Activated T-cell treated with anti-CD3 and anti-CD28 coated beads for 24 hours (primary cell): Measurements from ENCODE around the gene SLC41A3.
A peak's percentile ranks its signal among the peaks of the same experiment; 100 is the strongest.
"Not testable (repeated sequence)": the region's sequence is repeated elsewhere in the genome, so short reads cannot be mapped to it uniquely, and the experiment has no call there.

Experiments used
- DNase-seq: peaks from one replicate; pipeline ENCODE4 v3.0.0-alpha.2; 2020; ENCODE audit warnings: low read depth

SLC41A3 gene

DNA sequence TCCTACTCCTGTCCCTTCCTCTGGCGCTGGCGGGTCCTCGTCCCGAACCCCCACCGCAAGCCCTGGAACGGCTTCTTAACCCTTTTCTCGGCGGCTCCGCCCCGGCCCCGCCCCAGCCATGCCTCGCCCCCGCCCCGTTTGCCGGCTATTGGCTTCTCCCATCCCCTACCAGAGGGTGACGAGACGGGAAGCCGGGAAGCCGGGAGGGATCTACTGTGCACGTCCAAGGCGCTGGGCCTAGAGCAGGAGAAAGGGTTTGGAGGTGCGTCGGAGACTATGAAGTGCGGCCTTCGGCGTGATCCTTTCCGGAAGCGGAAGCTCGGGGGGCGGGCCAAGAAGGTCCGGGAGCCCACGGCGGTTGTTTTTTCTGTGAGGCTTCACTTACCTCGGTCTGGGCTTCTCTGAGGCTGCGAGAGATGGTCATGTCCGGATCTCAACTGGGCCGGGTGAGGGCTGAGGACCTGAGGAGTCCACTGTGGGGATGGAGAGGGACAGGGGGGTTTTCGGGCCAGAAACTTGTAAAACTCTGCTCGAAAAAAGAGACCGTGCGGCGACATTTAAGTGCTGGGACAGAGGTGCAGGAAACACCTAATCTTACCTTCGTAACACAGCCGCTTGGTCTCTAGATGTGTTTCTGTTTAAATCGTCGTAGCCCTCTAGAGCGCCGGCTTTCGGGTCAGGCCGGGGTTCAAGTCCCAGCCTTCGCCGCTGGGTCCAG lies 93.5 kb downstream of the SLC41A3 start:
- DNase-seq = peak; percentile 69

GRCh38 chr3:125984951-125985350 lies 99.0 kb downstream of the SLC41A3 start:
- not testable (repeated sequence) for DNase-seq

DNA sequence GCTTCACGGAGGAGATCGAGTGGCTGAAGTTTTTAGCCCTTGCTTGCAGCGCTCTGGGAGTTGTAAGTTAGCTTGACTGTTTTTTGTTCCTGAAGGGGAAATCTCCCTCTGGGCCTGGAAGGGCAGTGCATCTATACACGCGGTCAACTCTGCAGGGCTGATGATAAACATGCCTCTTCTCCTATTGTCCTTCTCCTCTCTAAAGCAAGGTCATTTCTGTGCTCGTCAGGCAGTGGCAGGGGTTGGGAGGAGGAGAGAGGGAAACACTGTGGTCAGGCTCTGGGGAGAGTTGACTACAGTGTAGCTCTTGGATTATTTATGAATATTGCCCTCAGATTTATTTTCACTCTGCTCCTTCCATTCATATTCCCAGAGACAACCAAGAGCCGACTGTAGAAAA lies 106.8 kb downstream of the SLC41A3 start:
- not testable (repeated sequence) for DNase-seq

DNA sequence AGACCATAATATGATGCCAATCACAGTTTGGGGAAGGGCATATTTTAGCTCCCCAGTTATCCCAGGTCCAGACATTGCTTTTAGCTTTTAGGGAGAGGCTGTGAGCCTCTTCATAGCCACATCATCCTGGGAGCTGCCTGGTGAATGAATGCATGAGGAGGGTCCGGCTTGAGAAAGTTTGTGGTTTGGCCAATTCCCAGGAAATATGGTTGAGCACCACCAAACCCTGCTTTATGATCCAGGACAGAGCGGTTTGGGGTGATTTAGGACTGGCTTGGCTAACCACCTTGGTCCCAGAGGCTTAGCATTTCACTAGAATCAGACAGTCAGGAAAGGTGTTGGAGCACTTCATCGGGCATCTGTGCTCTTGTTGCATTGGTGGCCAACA lies 107.9 kb downstream of the SLC41A3 start:
- not testable (repeated sequence) for DNase-seq

GRCh38 chr3:125975245-125976002 lies 108.5 kb downstream of the SLC41A3 start:
- not testable (repeated sequence) for DNase-seq

GRCh38 chr3:125971997-125972944 lies 111.7 kb downstream of the SLC41A3 start:
- not testable (repeated sequence) for DNase-seq

GRCh38 chr3:125968701-125969592 lies 115.0 kb downstream of the SLC41A3 start, which contains the start of gene ROPN1B:
Gene ROPN1B (plus strand): TSS chr3:125969178. CDS start chr3:125972055, 2,877 bp downstream.
- not testable (repeated sequence) for DNase-seq

DNA sequence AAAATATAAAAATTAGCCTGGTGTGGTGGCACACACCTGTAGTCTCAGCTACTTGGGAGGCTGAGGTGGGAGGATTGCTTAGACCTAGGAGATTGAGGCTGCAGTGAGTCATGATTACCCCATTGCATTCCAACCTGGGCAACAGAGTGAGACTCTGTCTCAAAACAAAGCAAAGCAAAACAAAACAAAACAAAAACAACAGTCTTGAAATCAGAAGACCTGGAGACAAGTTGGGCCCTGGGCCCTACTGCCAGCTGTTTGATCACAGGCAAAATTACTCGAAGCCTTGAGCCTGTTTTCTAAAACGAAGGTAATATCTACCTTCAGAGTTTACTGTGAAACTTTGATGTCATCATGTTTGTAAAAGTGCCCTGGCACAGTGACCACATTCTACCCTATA lies 115.8 kb downstream of the SLC41A3 start:
- not testable (repeated sequence) for DNase-seq

DNA sequence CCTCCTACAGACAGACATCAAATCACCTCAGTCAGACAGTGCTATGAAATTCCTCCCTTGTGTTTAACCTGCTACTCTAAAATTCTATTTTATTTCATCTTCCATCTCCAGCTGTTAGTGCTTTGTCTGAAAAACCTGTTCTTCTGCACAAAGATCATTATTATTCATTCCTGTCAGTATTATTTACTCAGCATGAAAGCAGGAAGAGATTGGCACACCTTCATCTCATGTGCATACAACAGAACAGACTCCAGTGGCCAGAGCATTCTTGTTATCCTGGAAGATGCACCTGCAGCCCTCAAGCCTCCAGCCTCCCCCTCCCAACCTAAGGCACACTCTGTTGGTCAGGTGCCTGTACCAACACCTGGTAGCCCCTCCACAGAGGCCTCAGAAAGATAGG lies 116.8 kb downstream of the SLC41A3 start:
- DNase-seq = no peak

DNA sequence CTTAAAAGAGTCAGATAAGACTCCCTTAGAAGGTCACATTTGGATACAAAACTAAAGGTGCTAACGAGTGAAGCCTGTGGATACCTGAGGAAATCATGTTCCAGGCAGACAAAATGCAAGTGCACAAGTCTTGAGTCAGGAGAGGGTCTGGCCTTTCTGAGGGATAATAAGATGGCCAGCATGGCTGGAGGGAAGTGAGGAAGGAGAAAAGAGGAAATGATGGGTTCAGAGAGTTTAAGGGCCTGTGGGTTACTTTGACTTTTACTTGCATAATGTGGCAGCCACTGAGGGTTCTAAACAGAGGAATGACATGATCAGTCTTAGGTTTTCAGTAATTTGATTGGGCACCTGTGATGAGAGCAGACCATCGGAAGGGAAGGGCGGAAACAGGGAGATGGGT lies 118.4 kb downstream of the SLC41A3 start:
- no peak for DNase-seq

DNA sequence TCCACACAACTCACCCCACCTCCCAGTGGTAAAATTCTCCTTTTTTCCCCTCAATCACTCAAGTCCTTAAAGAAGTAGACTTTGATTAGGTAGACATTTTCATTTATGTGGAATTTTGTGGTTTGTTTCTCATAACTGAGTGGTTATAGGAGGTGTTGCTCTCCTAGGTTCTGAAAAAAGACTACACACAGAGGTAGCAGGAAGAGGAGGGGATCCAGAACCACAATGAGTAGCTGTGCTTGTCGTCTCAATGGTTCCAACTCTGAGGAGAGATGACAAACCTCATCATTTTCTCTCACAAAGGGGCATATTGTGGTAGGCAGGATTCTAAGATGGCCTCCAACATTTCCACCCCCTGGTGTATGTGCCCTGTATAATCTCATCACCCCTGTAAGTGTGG lies 120.1 kb downstream of the SLC41A3 start:
- not testable (repeated sequence) for DNase-seq

GRCh38 chr3:125961289-125961589 lies 122.7 kb downstream of the SLC41A3 start:
- no peak for DNase-seq

DNA sequence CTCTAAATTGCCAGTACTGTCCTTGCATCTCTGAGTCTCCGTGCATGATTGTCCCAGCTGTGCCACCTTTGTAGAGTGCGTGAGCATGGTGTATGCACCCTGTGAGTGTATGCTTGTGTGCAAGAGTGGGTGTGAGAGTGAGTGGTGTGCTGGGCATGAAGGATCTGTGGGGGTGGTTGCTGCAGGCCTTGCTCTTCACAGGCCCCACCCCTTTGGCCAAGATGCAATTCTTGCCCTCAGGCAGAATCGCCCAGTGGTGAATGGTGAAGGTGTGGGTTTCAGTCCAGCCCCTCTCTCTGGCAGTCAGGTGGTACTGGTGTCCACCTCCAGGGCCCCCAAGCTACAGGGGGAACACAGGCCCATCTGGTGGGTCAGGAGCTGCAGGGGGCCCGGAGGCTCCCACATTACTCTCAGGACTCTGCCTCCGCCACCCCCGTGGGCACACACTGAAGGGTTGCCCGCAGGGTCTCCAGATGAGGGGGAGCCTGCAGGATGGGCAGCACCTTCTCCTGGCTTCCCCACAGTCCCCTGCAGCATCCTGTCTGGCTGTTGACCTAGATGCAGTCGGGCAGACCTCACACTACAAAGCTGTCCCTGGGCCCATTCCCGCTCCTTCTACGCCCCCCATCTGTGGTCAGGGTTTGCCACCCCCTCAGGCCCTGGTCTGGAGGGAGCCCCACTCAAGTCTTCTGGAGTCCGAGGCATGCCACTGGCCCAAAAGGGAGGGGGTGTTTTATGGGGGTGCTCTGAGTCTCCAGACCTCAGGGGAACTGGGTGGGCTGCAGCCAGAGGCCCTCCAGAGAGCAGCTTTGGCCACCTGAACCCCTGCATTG lies 123.3 kb downstream of the SLC41A3 start:
- DNase-seq = no peak

DNA sequence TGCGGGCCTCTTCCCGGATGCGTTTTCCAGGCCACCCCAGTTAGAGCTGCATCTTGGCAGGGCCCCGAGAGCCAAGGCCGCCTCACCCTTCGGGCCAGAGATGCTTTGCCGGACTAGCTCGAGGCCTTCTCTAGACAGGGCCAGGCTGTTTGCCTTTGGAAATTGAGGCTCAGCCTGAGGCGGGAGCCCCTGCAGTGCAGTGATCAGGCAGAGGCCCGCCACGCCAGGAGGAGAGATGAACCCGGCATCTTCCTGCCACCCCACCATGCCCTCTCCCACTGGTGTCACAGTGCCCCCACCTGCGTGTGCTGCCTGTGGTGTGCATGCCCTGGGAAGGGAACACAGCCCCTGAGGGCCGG lies 123.9 kb downstream of the SLC41A3 start:
- no peak for DNase-seq

DNA sequence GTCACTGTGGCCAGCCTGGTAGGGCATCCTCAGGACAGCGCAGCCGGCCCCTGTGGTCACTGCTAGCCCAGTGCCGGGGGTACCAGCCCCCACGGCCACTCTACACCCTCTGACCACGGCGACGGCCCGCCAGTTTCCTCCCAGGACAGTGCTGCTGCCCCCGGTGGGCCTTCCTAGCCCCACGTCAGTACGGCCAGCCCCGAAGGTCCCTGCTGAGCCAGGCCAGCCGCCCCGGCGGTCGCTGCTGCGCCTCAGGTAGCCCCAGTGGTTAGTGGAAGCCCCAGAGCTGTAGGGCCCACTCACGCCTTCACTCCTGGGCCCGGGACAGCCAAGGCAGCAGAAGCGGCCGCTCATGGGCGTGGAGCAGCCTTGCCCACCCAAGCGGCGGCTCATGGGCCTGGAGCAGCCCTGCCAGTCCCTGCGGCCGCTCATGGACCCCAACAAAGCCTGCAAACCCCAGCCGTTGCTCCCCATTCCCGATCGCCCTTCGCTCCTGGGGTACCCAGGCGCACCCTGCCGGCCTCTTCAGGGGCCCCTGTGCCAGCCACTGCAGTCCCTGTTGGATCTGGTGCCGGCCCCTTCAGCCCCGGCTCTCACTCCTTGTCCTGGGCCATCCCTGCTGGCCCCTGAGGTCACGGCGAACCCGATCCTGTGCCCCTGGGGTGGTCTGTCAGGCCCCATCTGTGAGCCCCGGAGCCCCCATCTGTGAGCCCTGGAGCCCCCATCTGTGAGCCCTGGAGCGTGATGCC lies 124.4 kb downstream of the SLC41A3 start:
- DNase-seq = no peak

DNA sequence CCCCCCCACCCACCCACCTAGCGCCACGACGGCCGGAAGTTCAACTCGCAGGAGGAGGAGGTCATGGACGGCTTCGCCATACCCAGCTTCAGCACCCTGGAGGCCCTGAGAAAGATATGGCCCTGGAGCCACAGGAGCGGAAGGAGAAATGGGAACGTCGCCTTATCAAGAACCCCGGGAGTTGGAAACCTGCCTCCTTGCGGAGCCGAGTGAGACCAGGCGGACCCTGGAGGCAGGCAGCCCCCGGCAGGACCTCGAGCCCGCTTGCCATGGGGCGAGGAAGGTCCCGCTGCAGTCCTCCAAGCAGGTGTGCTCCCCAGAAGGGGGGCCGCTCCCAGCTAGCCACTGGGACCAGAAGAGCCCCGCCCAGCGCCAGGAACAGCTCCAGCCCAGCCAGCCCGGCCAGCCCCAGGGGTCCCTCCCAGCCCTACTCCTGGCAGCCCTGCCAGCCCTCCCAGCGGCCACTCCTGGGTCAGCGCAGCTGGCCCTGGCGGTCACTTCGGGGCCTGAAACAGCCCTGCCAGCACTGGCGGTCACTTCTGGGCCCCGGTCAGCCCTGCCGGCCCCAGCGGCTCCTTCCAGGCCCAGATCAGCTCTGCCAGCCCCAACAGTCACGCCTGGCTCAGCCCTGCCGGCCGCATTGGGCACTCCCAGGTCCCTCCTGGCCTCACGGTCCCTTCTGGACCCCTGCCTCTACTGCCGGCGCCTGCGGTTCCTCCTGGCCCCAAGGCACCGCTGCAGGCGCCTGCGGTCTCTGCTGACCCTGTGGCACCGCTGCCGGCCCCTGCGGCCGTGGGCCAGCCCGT lies 125.2 kb downstream of the SLC41A3 start:
- DNase-seq = no peak

GRCh38 chr3:125957674-125958510 lies 126.0 kb downstream of the SLC41A3 start:
- no peak for DNase-seq

DNA sequence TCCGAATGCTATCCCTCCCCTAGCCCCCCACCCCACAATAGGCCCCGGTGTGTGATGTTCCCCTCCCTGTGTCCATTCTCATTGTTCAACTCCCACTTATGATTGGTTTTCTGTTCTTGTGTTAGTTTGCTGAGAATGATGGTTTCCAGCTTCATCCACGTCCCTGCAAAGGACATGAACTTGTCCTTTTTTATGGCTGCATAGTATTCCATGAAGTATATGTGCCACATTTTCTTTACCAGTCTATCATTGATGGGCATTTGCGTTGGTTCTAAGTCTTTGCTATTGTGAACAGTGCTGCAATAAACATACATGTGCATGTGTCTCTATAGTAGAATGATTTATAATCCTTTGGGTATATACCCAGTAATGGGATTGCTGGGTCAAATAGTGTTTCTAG lies 126.9 kb downstream of the SLC41A3 start:
- DNase-seq = not testable (repeated sequence)
